Neural progenitor cell (in vitro differentiated cells): ENCODE data around the gene SPATA17.

ENCODE experiments used
- CTCF ChIP-seq: fragments of 200-600 bp; sonication (generic); IDR thresholded peaks from 2 replicates; pipeline ENCODE4 v1.5.1; 2017; ENCODE audit warnings: antibody characterized with exemption, mild to moderate bottlenecking
- EZH2 ChIP-seq: fragments of 200-600 bp; sonication (generic); IDR thresholded peaks from 2 replicates; pipeline ENCODE4 v1.6.1; 2017; ENCODE audit warnings: antibody characterized with exemption, mild to moderate bottlenecking, moderate library complexity

GRCh38 chr1:217668351-217668940 is 37.3 kb downstream of the SPATA17 start:
- TF ChIP-seq EZH2 (no peak), CTCF (no peak)
